ENCODE results near the gene EIF4G3.
"Not testable (repeated sequence)": the region's sequence is repeated elsewhere in the genome, so short reads cannot be mapped to it uniquely, and the experiment has no call there.

Gene EIF4G3

GRCh38 chr1:20790785-20791184 is 385.9 kb downstream of the EIF4G3 start:
- no peak for TF ChIP-seq CTCF (conservative IDR thresholded peaks at IDR 0.05; ENCODE audit: low read depth, low read length)
- DNase-seq (ENCODE audit: low read depth), result no peak
- H3K4me3 ChIP-seq (ENCODE audit: low read depth, low read length), result no peak overlapping the region

GRCh38 chr1:20789598-20789997 is 387.1 kb downstream of the EIF4G3 start:
- not testable (repeated sequence) for DNase-seq (ENCODE audit: low read depth); H3K4me3 ChIP-seq (ENCODE audit: low read depth, low read length)

GRCh38 chr1:20787840-20788795 is 388.6 kb downstream of the EIF4G3 start:
- peak overlapping the region; percentile 98 for H3K4me3 ChIP-seq (ENCODE audit: low read depth, low read length)
- DNase-seq (ENCODE audit: low read depth), result peak; percentile 71
- TF ChIP-seq CTCF (conservative IDR thresholded peaks at IDR 0.05; ENCODE audit: low read depth, low read length), result no peak

GRCh38 chr1:20787029-20787839 is 389.5 kb downstream of the EIF4G3 start, which contains the start of gene HP1BP3:
HP1BP3 (minus strand) TSS chr1:20787307; CDS start chr1:20780440, 6,867 bp downstream.
- peak; percentile 71 for DNase-seq (ENCODE audit: low read depth)
- peak within 1 kb of the TSS; percentile 98 for H3K4me3 ChIP-seq (ENCODE audit: low read depth, low read length)

GRCh38 chr1:20786253-20787028 is 390.3 kb downstream of the EIF4G3 start:
- peak overlapping the region; percentile 98 for H3K4me3 ChIP-seq (ENCODE audit: low read depth, low read length)
- TF ChIP-seq CTCF (conservative IDR thresholded peaks at IDR 0.05; ENCODE audit: low read depth, low read length), result no peak
- DNase-seq (ENCODE audit: low read depth), result peak; percentile 96

More at GRCh38 chr1:20787029-20787839, 389.5 kb downstream of the EIF4G3 start, which contains the start of gene HP1BP3:
- TF ChIP-seq CTCF (conservative IDR thresholded peaks at IDR 0.05; ENCODE audit: low read depth, low read length), result no peak

GRCh38 chr1:20785907-20786252 is 390.8 kb downstream of the EIF4G3 start:
- no peak for DNase-seq (ENCODE audit: low read depth)
- no peak for TF ChIP-seq CTCF (conservative IDR thresholded peaks at IDR 0.05; ENCODE audit: low read depth, low read length)
- H3K4me3 ChIP-seq (ENCODE audit: low read depth, low read length), result peak overlapping the region; percentile 98
